HL-60/S4 treated with retinoic acid at 250 ng/mL for 4 days and 3 days (cell line): ENCODE results near the gene SNX27.

ENCODE experiments used
- in situ Hi-C: fragments of 300-500 bp; cut with MboI; formaldehyde crosslinking; loops from 2 replicates; pipeline ENCODE4 v1.7.0; 2022; ENCODE audit warnings: low sequenced_read_pairs

SNX27 gene

GRCh38 chr1:151718666-151719065, 106.8 kb downstream of the SNX27 start:
- in situ Hi-C loops, result no loop called here

- in situ Hi-C loops, result no loop called here
Observed at GRCh38 chr1:151720125-151720524, 108.3 kb downstream of the SNX27 start.

GRCh38 chr1:151720554-151720953, 108.7 kb downstream of the SNX27 start:
- in situ Hi-C loops, result no loop called here

GRCh38 chr1:151720974-151721787, 109.3 kb downstream of the SNX27 start, which contains the start of gene RIIAD1:
RIIAD1 (plus strand) TSS chr1:151721522; CDS start chr1:151721537, 15 bp downstream.
- in situ Hi-C loops, result no loop called here

- in situ Hi-C loops, result no loop called here
Observed at GRCh38 chr1:151721788-151722510, 110.1 kb downstream of the SNX27 start.

- in situ Hi-C loops, result no loop called here
Observed at GRCh38 chr1:151723726-151724370, 112.0 kb downstream of the SNX27 start.

- in situ Hi-C loops, result loop anchor here (25.0 kb wide), 1 partner anchor 291 kb away; no protein-coding TSS in a partner anchor
Observed at GRCh38 chr1:151728151-151729054, 116.6 kb downstream of the SNX27 start.

GRCh38 chr1:151729157-151729965, 117.5 kb downstream of the SNX27 start:
- in situ Hi-C loops, result loop anchor here (25.0 kb wide), 1 partner anchor 292 kb away; no protein-coding TSS in a partner anchor

- in situ Hi-C loops, result loop anchor here (25.0 kb wide), 1 partner anchor 293 kb away; no protein-coding TSS in a partner anchor
Observed at GRCh38 chr1:151729966-151730291, 118.1 kb downstream of the SNX27 start.

GRCh38 chr1:151733126-151733525, 121.3 kb downstream of the SNX27 start:
- in situ Hi-C loops, result loop anchor here (25.0 kb wide), 1 partner anchor 296 kb away; no protein-coding TSS in a partner anchor

- in situ Hi-C loops, result loop anchor here (25.0 kb wide), 1 partner anchor 297 kb away; no protein-coding TSS in a partner anchor
Observed at GRCh38 chr1:151733995-151734394, 122.1 kb downstream of the SNX27 start.

- in situ Hi-C loops, result loop anchor here (25.0 kb wide), 1 partner anchor 300 kb away; no protein-coding TSS in a partner anchor
Observed at GRCh38 chr1:151737026-151737425, 125.2 kb downstream of the SNX27 start.

- in situ Hi-C loops, result loop anchor here (25.0 kb wide), 1 partner anchor 300 kb away; no protein-coding TSS in a partner anchor
Observed at GRCh38 chr1:151737479-151737878, 125.6 kb downstream of the SNX27 start.

GRCh38 chr1:151739590-151740355, 127.9 kb downstream of the SNX27 start:
- in situ Hi-C loops, result loop anchor here (25.0 kb wide), 1 partner anchor 302 kb away; no protein-coding TSS in a partner anchor

- in situ Hi-C loops, result loop anchor here (25.0 kb wide), 1 partner anchor 304 kb away; no protein-coding TSS in a partner anchor
Observed at GRCh38 chr1:151741516-151741915, 129.7 kb downstream of the SNX27 start.
